Uterus (tissue), 4 donors: Measurements from ENCODE around the gene SLC2A6. TPM values are rescaled to one million over a fixed set of nuclear protein-coding genes. Genes with fewer than 3 reads are reported as not detected.
A peak's percentile ranks its signal among the peaks of the same experiment; 100 is the strongest.

Source experiments
- DNase-seq, 2 donors: peaks; one replicate each; pipeline ENCODE4 v3.0.0-alpha.2; 2019 to 2020
- H3K27ac ChIP-seq, 2 donors: fragments of 200-600 bp; sonication (generic); 1 replicate in 1 of 2; 2 replicates in 1 of 2; pipeline ENCODE4 v1.5.1; 2016 to 2018
- H3K27me3 ChIP-seq, 2 donors: fragments of 200-600 bp; sonication (generic); one replicate each; pipeline ENCODE4 v1.5.1; 2018 to 2019; ENCODE audit warnings: control low read depth in 1 of 2
- H3K36me3 ChIP-seq, 2 donors: fragments of 200-600 bp; sonication (generic); one replicate each; pipeline ENCODE4 v1.5.1; 2019; ENCODE audit warnings: control low read depth in 1 of 2
- H3K4me1 ChIP-seq, 2 donors: fragments of 200-600 bp; sonication (generic); one replicate each; pipeline ENCODE4 v1.5.1; 2018 to 2019; ENCODE audit warnings: control low read depth in 1 of 2
- H3K4me3 ChIP-seq, 2 donors: fragments of 200-600 bp; sonication (generic); 1 replicate in 1 of 2; 2 replicates in 1 of 2; pipeline ENCODE4 v1.5.1; 2018 to 2019; ENCODE audit warnings: mild to moderate bottlenecking in 1 of 2
- H3K9me3 ChIP-seq, 2 donors: fragments of 200-600 bp; sonication (generic); one replicate each; pipeline ENCODE4 v1.5.1; 2019; ENCODE audit warnings: control low read depth in 1 of 2
- CTCF ChIP-seq, 4 experiments: fragments of 200-600 bp in 2 of 4; fragments of 450-650 bp in 2 of 4; sonication (generic) in 2 of 4; IDR thresholded peaks; one replicate each; pipeline ENCODE4 v1.5.1; 2016 to 2019; ENCODE audit warnings: antibody characterized with exemption in 4 of 4, mild to moderate bottlenecking in 2 of 4, moderate library complexity in 1 of 4
- POLR2A ChIP-seq, 2 donors: fragments of 450-650 bp; IDR thresholded peaks; one replicate each; pipeline ENCODE4 v1.6.1; 2016; ENCODE audit warnings: antibody characterized with exemption in 2 of 2, mild to moderate bottlenecking in 1 of 2, moderate library complexity in 1 of 2
- intact Hi-C: fragments of 100-400 bp; cut with DNase I; formaldehyde crosslinking; loops from one replicate; pipeline ENCODE4 v1.15.1; 2023; ENCODE audit warnings: low total_unique reads
- total RNA-seq, 4 donors: library from RNA; depleted of rRNA in 3 of 4; stranded (reverse); fragments of >200 nt in 3 of 4; gene quantifications; one replicate each; pipeline versions ENCODE4 v1.1.0 to v1.2.4, GENCODE V29; 2014 to 2023
- donor health status: DM: yes; HTN: yes; CAD: no.

Gene SLC2A6
- 10 to 100 TPM in 1 of 4 donors, 1 to 10 TPM in 1, under 1 TPM in 2; 0.26 to 11.5 (median 2.1) TPM for total RNA-seq

- intact Hi-C loops: no loop called here
These were observed at the start of gene SLC2A6 for GRCh38 chr9:133478851-133479711. TSS of gene SLC2A6 (minus strand) at chr9:133479099. CDS start at chr9:133479059, 40 bp downstream.

GRCh38 chr9:133528001-133528875, 49.3 kb upstream of the SLC2A6 start:
- H3K9me3 ChIP-seq: no peaks in the 10 kb centered on the region
- no peaks in the 10 kb centered on the region for H3K36me3 ChIP-seq
- no peak overlapping the region for H3K27ac ChIP-seq
- peaks cover 0 to 9% of the 10 kb centered on the region in 2 donors for H3K4me1 ChIP-seq
- no peaks in the 10 kb centered on the region for H3K27me3 ChIP-seq
- DNase-seq: no peak
- intact Hi-C loops: no loop called here
- TF ChIP-seq POLR2A (IDR thresholded peaks at IDR 0.05) (no peak), CTCF (IDR thresholded peaks at IDR 0.05) (no peak)
- H3K4me3 ChIP-seq: no peak overlapping the region

More at GRCh38 chr9:133478851-133479711, at the start of gene SLC2A6:
- peak in 1 of 2 donors; percentile 28 for TF ChIP-seq POLR2A (IDR thresholded peaks at IDR 0.05)
- no peak for TF ChIP-seq CTCF (IDR thresholded peaks at IDR 0.05)
- no peaks in the 10 kb centered on the region for H3K36me3 ChIP-seq
- DNase-seq: peak; percentile 75 to 84
- H3K4me3 ChIP-seq: peak within 1 kb of the TSS; percentile 33 to 42
- peak within 1 kb of the TSS; percentile 57 to 58 for H3K27ac ChIP-seq
- no peaks in the 10 kb centered on the region for H3K9me3 ChIP-seq
- H3K27me3 ChIP-seq: no peaks in the 10 kb centered on the region
- H3K4me1 ChIP-seq: peaks cover 0 to 5% of the 10 kb centered on the region in 2 donors

GRCh38 chr9:133527444-133527920, 48.6 kb upstream of the SLC2A6 start:
- Histone ChIP-seq H3K36me3 (no peaks in the 10 kb centered on the region), H3K27me3 (no peaks in the 10 kb centered on the region), H3K9me3 (no peaks in the 10 kb centered on the region), H3K27ac (no peak overlapping the region), H3K4me3 (no peak overlapping the region), H3K4me1 (peaks cover 0 to 9% of the 10 kb centered on the region in 2 donors)
- TF ChIP-seq POLR2A (IDR thresholded peaks at IDR 0.05): no peak
- TF ChIP-seq CTCF (IDR thresholded peaks at IDR 0.05): no peak
- peak in 1 of 2 donors; percentile 74 for DNase-seq
- intact Hi-C loops: no loop called here

- H3K36me3 ChIP-seq: no peaks in the 10 kb centered on the region
- TF ChIP-seq CTCF (IDR thresholded peaks at IDR 0.05): no peak
- TF ChIP-seq POLR2A (IDR thresholded peaks at IDR 0.05): no peak
- DNase-seq: no peak
- no peaks in the 10 kb centered on the region for H3K9me3 ChIP-seq
- no peak overlapping the region for H3K27ac ChIP-seq
- intact Hi-C loops: no loop called here
- no peak overlapping the region for H3K4me3 ChIP-seq
- peaks cover 0 to 9% of the 10 kb centered on the region in 2 donors for H3K4me1 ChIP-seq
- H3K27me3 ChIP-seq: no peaks in the 10 kb centered on the region
These were observed 47.9 kb upstream of the SLC2A6 start for GRCh38 chr9:133526721-133527321.
